GM23248 (cell line): ENCODE measurements around the gene GLS2. TPM values are rescaled to one million over a fixed set of nuclear protein-coding genes. Genes with fewer than 3 reads are reported as not detected.
A peak's percentile ranks its signal among the peaks of the same experiment; 100 is the strongest.

Experiments used
- DNase-seq: peaks from one replicate; pipeline ENCODE4 v3.0.0-alpha.2; 2015
- H2AFZ ChIP-seq: fragments of 200-600 bp; sonication (generic); 2 replicates; pipeline ENCODE4 v1.6.1; 2016; ENCODE audit warnings: antibody characterized with exemption
- H3F3A ChIP-seq: fragments of 200-600 bp; sonication (generic); 2 replicates; pipeline ENCODE4 v1.6.1; 2016; ENCODE audit warnings: mild to moderate bottlenecking, antibody characterized with exemption, mixed run types; ENCODE audit not compliant: insufficient read depth
- H3K27ac ChIP-seq: fragments of 200-600 bp; sonication (generic); 2 replicates; pipeline ENCODE4 v1.5.1; 2016; ENCODE audit warnings: mild to moderate bottlenecking
- H3K27me3 ChIP-seq: fragments of 200-600 bp; sonication (generic); replicated peaks from 2 replicates; pipeline ENCODE4 v1.6.1; 2016; ENCODE audit warnings: mild to moderate bottlenecking; ENCODE audit not compliant: insufficient read depth
- H3K36me3 ChIP-seq: fragments of 200-600 bp; sonication (generic); 2 replicates; pipeline ENCODE4 v1.6.1; 2016; ENCODE audit warnings: low read depth, mild to moderate bottlenecking
- H3K4me1 ChIP-seq: fragments of 200-600 bp; sonication (generic); 2 replicates; pipeline ENCODE4 v1.6.1; 2016; ENCODE audit warnings: mild to moderate bottlenecking; ENCODE audit not compliant: insufficient read depth
- H3K4me2 ChIP-seq: fragments of 200-600 bp; sonication (generic); one replicate; pipeline ENCODE4 v1.6.1; 2016; ENCODE audit warnings: mild to moderate bottlenecking; ENCODE audit not compliant: unreplicated experiment
- H3K4me3 ChIP-seq: fragments of 200-600 bp; sonication (generic); 2 replicates; pipeline ENCODE4 v1.5.1; 2016; ENCODE audit warnings: mild to moderate bottlenecking
- H3K79me2 ChIP-seq: fragments of 200-600 bp; sonication (generic); 2 replicates; pipeline ENCODE4 v1.6.1; 2016; ENCODE audit warnings: mild to moderate bottlenecking; ENCODE audit not compliant: insufficient read depth
- H3K9ac ChIP-seq: fragments of 200-600 bp; sonication (generic); 2 replicates; pipeline ENCODE4 v1.6.1; 2016; ENCODE audit warnings: mild to moderate bottlenecking
- H3K9me2 ChIP-seq: fragments of 200-600 bp; sonication (generic); 2 replicates; pipeline ENCODE4 v1.6.1; 2016; ENCODE audit warnings: mixed run types, mild to moderate bottlenecking, moderate library complexity; ENCODE audit not compliant: insufficient read depth
- H3K9me3 ChIP-seq: fragments of 200-600 bp; sonication (generic); one replicate; pipeline ENCODE4 v1.6.1; 2017; ENCODE audit warnings: low read depth
- H4K20me1 ChIP-seq: fragments of 200-600 bp; sonication (generic); 2 replicates; pipeline ENCODE4 v1.6.0; 2016; ENCODE audit not compliant: insufficient read depth
- EZH2 ChIP-seq: fragments of 200-600 bp; sonication (generic); IDR thresholded peaks from 2 replicates; pipeline ENCODE4 v1.6.1; 2018; ENCODE audit warnings: antibody characterized with exemption, mild to moderate bottlenecking; ENCODE audit not compliant: insufficient read depth, poor library complexity, severe bottlenecking
- EZH2phosphoT487 ChIP-seq: fragments of 200-600 bp; sonication (generic); IDR thresholded peaks from 2 replicates; pipeline ENCODE4 v1.6.1; 2018; ENCODE audit warnings: antibody characterized with exemption, moderate library complexity, mild to moderate bottlenecking, low read depth; ENCODE audit not compliant: insufficient read depth
- WGBS, 2 experiments: methylation state at CpG; one replicate each; pipeline ENCODE4 v1.1.6; 2015 to 2017; ENCODE audit warnings: low lambda C conversion rate in 2 of 2, low coverage in 1 of 2; ENCODE audit errors: missing lambda C conversion rate in 2 of 2; 5-methylcytosine and 5-hydroxymethylcytosine counted together
- in situ Hi-C: fragments of 300-500 bp; cut with MboI; formaldehyde crosslinking; loops from 2 replicates; pipeline ENCODE4 v1.15.0; 2020
- polyA plus RNA-seq: library from polyadenylated mRNA; unstranded; fragments of >200 nt; fragmentation: Nextera tagmentation; extraction: Ambion mirVana; gene quantifications from 2 replicates; pipeline ENCODE4 v1.2.1, GENCODE V29; 2016
- total RNA-seq: library from RNA; depleted of rRNA; stranded (reverse); fragments of >200 nt; shearing (Covaris generic); gene quantifications from 2 replicates; pipeline ENCODE4 v1.2.3, GENCODE V29; 2014; rRNA removed

The GLS2 gene
- not detected in 2 replicates for total RNA-seq
- polyA plus RNA-seq: 0.20 TPM in 1 of 2 replicates, not detected in the other

DNA sequence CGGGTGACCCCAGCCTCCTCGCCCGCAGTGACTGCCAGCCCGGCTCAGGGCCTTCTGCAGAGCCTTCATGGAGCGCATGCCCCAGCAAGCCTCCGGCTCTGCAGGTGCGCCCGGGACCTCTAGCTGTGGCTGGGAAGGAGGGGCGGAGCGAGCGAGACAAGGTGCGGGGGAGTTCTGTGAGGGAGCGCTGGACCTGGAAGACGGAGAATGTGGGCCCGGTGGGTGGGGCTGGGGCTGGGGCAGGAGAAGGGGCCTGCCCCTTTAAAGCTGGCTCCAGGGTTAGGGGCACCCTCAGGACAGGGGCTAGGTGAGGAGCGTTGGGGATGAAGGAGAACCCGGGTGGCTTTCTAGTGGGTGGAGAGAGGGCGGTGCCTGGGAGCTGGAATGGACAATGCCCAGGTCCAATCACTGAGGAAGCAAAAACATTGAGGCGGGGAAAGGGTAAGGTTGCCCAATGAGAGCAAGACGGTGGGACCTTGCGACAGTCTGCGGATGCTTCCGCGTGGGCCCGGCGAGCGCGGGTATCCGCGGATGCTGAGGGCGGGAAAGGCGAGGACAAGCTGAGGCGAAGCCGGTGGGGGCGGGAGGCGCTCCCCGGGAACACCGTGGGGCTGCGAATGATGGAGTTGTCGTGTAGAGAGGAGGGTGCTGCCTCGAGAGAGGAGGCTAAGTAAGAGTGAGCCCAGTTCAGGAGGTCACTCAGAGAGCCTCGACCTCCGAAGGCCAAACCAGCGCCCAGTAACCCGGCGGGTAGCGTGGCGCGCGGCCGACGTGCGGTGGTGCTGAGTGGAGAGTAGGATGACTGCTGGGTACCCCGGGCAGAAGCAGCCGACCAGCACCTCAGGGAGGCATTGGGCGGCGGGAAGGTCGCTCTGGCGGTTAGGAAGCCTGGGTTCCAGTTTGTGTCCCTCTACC, at the start of gene GLS2:
GLS2 (minus strand) TSS at position 121 of the 915 bp plus-strand sequence; CDS start at position 78, 43 bp downstream.
- no peaks in the 10 kb centered on the region for H3K9me3 ChIP-seq
- H3K79me2 ChIP-seq: no peaks in the 10 kb centered on the region
- TF ChIP-seq EZH2phosphoT487: no peak
- no peak for TF ChIP-seq EZH2
- 0 out of 2 replicates have a peak within 1 kb of the TSS, but pooled peaks have one; percentile 9 for H3K9ac ChIP-seq
- no peaks in the 10 kb centered on the region for H4K20me1 ChIP-seq
- peak within 1 kb of the TSS; percentile 79 for H2AFZ ChIP-seq
- in situ Hi-C loops: no loop called here
- no peaks in the 10 kb centered on the region for H3K9me2 ChIP-seq
- 23 to 28% methylated on average over 51 to 59 of the region's 59 CpGs for WGBS, 2 experiments
- H3K4me2 ChIP-seq: peak within 1 kb of the TSS; percentile 81
- DNase-seq: peak; percentile 85
- no peaks in the 10 kb centered on the region for H3K4me1 ChIP-seq
- no peaks in the 10 kb centered on the region for H3K36me3 ChIP-seq
- H3K27me3 ChIP-seq: peaks cover 21% of the 10 kb centered on the region
- H3F3A ChIP-seq: no peaks in the 10 kb centered on the region; the same call in 1 of the 2 replicates
- H3K4me3 ChIP-seq: peak within 1 kb of the TSS; percentile 69
- H3K27ac ChIP-seq: no peak within 1 kb of the TSS

DNA sequence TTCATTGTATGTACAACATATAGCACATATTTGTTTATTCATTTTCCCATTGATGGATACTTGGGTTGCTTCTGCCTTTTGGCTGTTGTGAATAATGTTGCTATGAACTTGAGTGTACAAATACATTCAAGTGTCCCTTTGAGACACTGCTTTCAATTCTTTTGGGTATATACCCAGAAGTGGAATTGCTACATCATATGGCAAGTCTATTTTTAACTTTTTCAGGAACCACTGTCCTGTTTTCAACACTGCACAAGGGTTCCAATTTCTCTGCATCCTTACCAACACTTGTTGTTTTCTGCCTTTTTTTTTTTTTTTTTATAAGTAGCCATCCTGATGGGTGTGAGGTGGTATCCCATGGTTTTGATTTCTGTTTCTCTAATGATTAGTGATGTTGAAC, 49.6 kb upstream of the GLS2 start:
- Histone ChIP-seq H3K4me3 (peak overlapping the region; percentile 30), H3K27me3 (no peaks in the 10 kb centered on the region), H3K9me2 (no peaks in the 10 kb centered on the region), H4K20me1 (no peaks in the 10 kb centered on the region), H3K36me3 (peaks cover 9% of the 10 kb centered on the region), H3K79me2 (peaks cover 99% of the 10 kb centered on the region), H3F3A (peaks cover 8% of the 10 kb centered on the region; the same call in 1 of the 2 replicates), H3K9ac (no peak overlapping the region), H3K27ac (0 out of 2 replicates have a peak overlapping the region, but pooled peaks have one; percentile 18), H3K9me3 (no peaks in the 10 kb centered on the region), H3K4me2 (peak overlapping the region; percentile 32), H2AFZ (no peak overlapping the region), H3K4me1 (peaks cover 9% of the 10 kb centered on the region)
- in situ Hi-C loops: no loop called here
- no peak for TF ChIP-seq EZH2phosphoT487
- TF ChIP-seq EZH2: no peak
- DNase-seq: no peak

DNA sequence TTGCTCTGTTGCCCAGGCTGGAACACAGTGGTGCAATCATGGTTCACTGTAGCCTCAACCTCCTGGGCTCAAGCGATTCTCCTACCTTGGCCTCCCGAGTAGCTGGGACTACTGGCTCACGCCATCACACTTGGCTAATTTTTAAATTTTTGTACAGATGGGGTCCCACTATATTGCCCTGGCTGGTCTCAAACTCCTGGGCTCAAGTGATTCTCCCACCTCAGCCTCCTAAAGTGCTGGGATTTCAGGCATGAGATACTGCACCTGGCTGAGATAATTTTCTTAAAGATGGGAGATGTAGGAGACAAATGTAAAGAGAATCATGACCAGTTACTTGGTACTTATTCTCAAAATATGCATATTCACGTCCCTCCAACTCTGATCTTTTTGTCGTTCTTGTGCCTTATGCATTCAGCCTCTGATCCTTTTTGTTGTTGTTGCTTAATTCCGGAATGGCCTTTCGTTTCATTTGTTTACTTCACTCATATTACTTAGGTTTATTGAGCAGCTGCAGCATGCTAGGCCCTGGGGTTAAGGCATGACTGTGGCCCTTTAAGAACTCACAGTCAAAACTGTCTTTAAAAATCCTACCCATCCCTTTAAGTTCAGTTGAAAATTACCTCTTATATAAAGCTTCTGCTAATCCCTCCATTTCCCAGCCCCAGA, 42.6 kb upstream of the GLS2 start:
- no peak for TF ChIP-seq EZH2
- TF ChIP-seq EZH2phosphoT487: no peak
- H3K79me2 ChIP-seq: peaks cover 100% of the 10 kb centered on the region
- no peaks in the 10 kb centered on the region for H3K27me3 ChIP-seq
- 71 to 73% methylated on average over 7 of the region's 7 CpGs for WGBS, 2 experiments
- peaks cover 11% of the 10 kb centered on the region for H3F3A ChIP-seq
- H3K4me1 ChIP-seq: peaks cover 36% of the 10 kb centered on the region
- H2AFZ ChIP-seq: no peak overlapping the region
- no peak for DNase-seq
- no peak overlapping the region for H3K9ac ChIP-seq
- no peak overlapping the region for H3K27ac ChIP-seq
- H4K20me1 ChIP-seq: no peaks in the 10 kb centered on the region
- no peaks in the 10 kb centered on the region for H3K9me3 ChIP-seq
- H3K9me2 ChIP-seq: no peaks in the 10 kb centered on the region
- in situ Hi-C loops: no loop called here
- H3K4me3 ChIP-seq: no peak overlapping the region
- no peak overlapping the region for H3K4me2 ChIP-seq
- no peaks in the 10 kb centered on the region for H3K36me3 ChIP-seq

DNA sequence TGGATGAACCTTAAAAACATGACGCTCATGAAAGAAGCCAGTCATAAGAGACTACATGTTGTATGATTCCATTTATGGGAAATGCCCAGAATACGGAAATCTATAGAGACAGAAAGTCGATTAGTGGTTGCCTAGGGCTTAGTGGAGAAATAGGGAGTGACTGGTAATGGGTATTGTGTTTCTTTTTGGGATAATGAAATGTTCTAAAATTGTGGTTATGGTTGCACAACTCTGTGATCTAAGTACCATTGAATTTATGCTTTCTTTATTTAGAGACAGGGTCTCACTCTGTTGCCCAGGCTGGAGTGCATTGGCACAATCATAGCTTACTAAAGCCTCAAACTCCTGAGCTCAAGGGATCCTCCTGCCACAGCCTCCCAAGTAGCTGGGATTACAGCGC, 41.7 kb upstream of the GLS2 start:
- peaks cover 39% of the 10 kb centered on the region for H3K4me1 ChIP-seq
- H3K79me2 ChIP-seq: peaks cover 100% of the 10 kb centered on the region
- no peak for DNase-seq
- H3K27ac ChIP-seq: no peak overlapping the region
- H3F3A ChIP-seq: peaks cover 11% of the 10 kb centered on the region
- no peaks in the 10 kb centered on the region for H3K9me3 ChIP-seq
- no peak overlapping the region for H2AFZ ChIP-seq
- H3K9ac ChIP-seq: no peak overlapping the region
- H3K27me3 ChIP-seq: no peaks in the 10 kb centered on the region
- in situ Hi-C loops: no loop called here
- H3K9me2 ChIP-seq: no peaks in the 10 kb centered on the region
- H3K36me3 ChIP-seq: no peaks in the 10 kb centered on the region
- 96 to 98% methylated on average over 4 of the region's 4 CpGs for WGBS, 2 experiments
- TF ChIP-seq EZH2phosphoT487 (no peak), EZH2 (no peak)
- no peak overlapping the region for H3K4me2 ChIP-seq
- no peak overlapping the region for H3K4me3 ChIP-seq
- H4K20me1 ChIP-seq: no peaks in the 10 kb centered on the region
